SU-DHL-6 (cell line): Measurements from ENCODE around the gene HAO1.

Experiments
- EZH2phosphoT487 ChIP-seq: fragments of 200-600 bp; sonication (generic), shearing (Covaris generic); conservative IDR thresholded peaks from 2 replicates; pipeline ENCODE4 v1.6.1; 2018; ENCODE audit warnings: mild to moderate bottlenecking, antibody characterized with exemption, low read length, moderate library complexity, mixed read lengths
- TF ChIP-seq, protein P1 (sequence below): fragments of 200-600 bp; sonication (generic); IDR thresholded peaks from one replicate; pipeline ENCODE4 v1.5.1; 2017; ENCODE audit warnings: antibody characterized with exemption, mild to moderate bottlenecking, low read length, moderate library complexity; ENCODE audit not compliant: insufficient read depth, poor library complexity, severe bottlenecking

DNA sequence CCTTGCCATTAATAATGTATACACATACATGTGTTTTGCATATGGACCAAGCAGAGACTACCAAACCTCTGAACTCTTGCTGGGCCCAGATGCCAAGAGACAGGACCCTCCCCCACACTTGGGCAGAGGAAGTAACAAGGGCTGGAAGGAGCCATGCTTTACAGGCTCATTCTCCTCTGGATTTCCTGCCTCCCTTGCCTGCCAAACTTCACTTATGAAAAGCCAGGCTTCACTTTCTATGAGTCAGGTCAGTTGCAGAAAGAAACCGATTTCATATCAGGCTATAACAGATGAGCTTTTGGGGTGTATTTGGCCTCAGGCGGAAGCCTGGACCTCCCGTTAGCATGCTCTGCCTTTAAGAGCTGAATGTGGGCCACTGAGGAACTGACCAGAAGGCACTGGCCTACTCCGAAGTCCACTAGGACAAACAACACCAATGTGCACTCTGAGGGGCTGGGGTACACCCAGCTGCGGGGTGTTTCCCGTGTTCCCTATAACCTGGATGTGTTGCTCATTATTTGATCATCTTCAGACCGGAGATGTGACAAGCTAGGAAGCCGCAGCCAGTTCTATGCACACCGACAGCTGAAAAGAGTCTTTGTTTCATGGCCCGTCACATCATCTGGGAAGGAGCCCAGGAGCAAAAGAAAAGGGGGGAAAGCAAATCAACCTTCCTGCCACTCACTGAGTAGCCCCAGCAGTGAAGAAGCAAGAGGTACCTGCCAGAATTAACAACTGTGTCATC lies 28.5 kb downstream of the HAO1 start:
- TF ChIP-seq EZH2phosphoT487, result no peak
- TF ChIP-seq, protein P1, sequence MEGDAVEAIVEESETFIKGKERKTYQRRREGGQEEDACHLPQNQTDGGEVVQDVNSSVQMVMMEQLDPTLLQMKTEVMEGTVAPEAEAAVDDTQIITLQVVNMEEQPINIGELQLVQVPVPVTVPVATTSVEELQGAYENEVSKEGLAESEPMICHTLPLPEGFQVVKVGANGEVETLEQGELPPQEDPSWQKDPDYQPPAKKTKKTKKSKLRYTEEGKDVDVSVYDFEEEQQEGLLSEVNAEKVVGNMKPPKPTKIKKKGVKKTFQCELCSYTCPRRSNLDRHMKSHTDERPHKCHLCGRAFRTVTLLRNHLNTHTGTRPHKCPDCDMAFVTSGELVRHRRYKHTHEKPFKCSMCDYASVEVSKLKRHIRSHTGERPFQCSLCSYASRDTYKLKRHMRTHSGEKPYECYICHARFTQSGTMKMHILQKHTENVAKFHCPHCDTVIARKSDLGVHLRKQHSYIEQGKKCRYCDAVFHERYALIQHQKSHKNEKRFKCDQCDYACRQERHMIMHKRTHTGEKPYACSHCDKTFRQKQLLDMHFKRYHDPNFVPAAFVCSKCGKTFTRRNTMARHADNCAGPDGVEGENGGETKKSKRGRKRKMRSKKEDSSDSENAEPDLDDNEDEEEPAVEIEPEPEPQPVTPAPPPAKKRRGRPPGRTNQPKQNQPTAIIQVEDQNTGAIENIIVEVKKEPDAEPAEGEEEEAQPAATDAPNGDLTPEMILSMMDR, result no peak
